IPS-18a (cell line): Measurements from ENCODE around the gene SGMS1.

Source experiments
- H3K27ac ChIP-seq: one replicate; pipeline ENCODE4 v1.5.1; 2013; ENCODE audit warnings: low read length
- H3K27me3 ChIP-seq: one replicate; pipeline ENCODE4 v1.6.1; 2013; ENCODE audit warnings: mild to moderate bottlenecking, low read length; ENCODE audit not compliant: control insufficient read depth, insufficient read depth
- H3K36me3 ChIP-seq: one replicate; pipeline ENCODE4 v1.6.1; 2013; ENCODE audit warnings: low read depth, low read length; ENCODE audit not compliant: control insufficient read depth
- H3K4me1 ChIP-seq: one replicate; pipeline ENCODE4 v1.6.1; 2013; ENCODE audit warnings: low read depth, low read length; ENCODE audit not compliant: control insufficient read depth
- H3K4me3 ChIP-seq: one replicate; pipeline ENCODE4 v1.5.1; 2013; ENCODE audit warnings: low read length
- H3K9ac ChIP-seq: one replicate; pipeline ENCODE4 v1.6.1; 2013; ENCODE audit warnings: mild to moderate bottlenecking, low read length, moderate library complexity
- H3K9me3 ChIP-seq: one replicate; pipeline ENCODE4 v1.6.1; 2013; ENCODE audit warnings: low read depth, low read length; ENCODE audit not compliant: control insufficient read depth

The SGMS1 gene

GRCh38 chr10:50520115-50520514 lies 103.6 kb downstream of the SGMS1 start:
- H3K4me1 ChIP-seq = peaks cover 26% of the 10 kb centered on the region
- no peak overlapping the region for H3K9ac ChIP-seq
- H3K36me3 ChIP-seq = no peaks in the 10 kb centered on the region
- no peaks in the 10 kb centered on the region for H3K9me3 ChIP-seq
- no peak overlapping the region for H3K4me3 ChIP-seq
- no peaks in the 10 kb centered on the region for H3K27me3 ChIP-seq
- H3K27ac ChIP-seq = no peak overlapping the region

DNA sequence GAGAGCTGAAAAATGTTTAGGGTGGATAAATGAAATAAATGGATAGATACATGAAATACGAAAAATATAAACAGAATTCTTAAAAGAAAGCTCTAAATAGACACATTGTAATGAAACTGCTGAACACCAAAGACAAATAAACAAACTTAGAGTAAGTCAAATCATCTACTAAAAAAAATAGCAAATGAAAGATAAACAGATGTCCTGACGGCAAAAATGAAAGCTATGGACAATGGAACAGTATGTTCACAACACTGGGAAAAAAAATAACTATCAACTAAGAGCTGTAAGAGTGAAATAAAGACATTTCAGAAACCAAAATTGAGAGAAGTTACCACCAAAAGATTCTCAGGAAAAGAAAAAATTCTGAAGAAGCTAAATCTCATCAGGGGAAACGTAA lies 106.1 kb downstream of the SGMS1 start:
- Histone ChIP-seq H3K4me3 (no peak overlapping the region), H3K9ac (no peak overlapping the region), H3K4me1 (peaks cover 3% of the 10 kb centered on the region), H3K9me3 (no peaks in the 10 kb centered on the region), H3K27me3 (no peaks in the 10 kb centered on the region), H3K36me3 (no peaks in the 10 kb centered on the region), H3K27ac (no peak overlapping the region)

DNA sequence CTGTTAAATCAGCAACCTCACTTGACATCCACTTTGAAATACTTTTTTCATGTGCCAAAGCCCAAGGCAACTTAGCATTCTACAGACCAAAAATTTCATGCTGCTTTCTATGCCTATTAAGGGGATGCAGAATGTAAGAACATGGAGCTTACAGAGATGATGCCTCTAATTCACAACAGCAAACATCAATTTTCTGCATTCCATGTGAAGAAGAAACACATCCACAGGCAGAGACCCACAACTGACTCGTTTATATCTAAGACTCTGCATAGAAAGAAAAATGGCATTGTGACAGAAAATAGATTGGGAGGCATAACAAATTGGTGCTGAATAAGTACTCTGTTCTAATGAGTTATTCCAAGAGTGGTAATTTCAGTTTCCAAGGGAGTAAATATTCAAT lies 107.6 kb downstream of the SGMS1 start:
- Histone ChIP-seq H3K27ac (no peak overlapping the region), H3K4me1 (no peaks in the 10 kb centered on the region), H3K27me3 (no peaks in the 10 kb centered on the region), H3K9ac (no peak overlapping the region), H3K4me3 (no peak overlapping the region), H3K36me3 (no peaks in the 10 kb centered on the region), H3K9me3 (no peaks in the 10 kb centered on the region)

DNA sequence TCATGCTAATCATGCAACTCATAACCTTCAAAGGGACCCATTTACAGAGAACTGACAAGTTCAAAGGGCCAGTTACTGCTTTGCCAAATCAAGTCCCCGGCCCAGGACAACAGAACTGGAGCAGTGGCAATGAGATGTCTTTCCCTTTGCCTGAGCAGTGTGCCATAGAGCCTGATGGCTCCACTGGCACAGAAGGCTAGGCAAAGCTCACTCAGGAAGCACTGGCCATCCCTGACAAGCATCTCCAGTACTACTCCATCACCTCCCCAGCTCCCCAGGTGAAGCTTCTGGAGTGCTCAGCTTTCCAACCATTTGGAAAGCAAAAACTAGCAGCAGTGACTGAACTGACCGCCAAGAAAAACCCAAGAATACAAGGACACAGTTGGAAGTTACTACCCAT lies 108.3 kb downstream of the SGMS1 start:
- Histone ChIP-seq H3K36me3 (no peaks in the 10 kb centered on the region), H3K27me3 (no peaks in the 10 kb centered on the region), H3K27ac (no peak overlapping the region), H3K9ac (no peak overlapping the region), H3K4me3 (no peak overlapping the region), H3K4me1 (no peaks in the 10 kb centered on the region), H3K9me3 (no peaks in the 10 kb centered on the region)

DNA sequence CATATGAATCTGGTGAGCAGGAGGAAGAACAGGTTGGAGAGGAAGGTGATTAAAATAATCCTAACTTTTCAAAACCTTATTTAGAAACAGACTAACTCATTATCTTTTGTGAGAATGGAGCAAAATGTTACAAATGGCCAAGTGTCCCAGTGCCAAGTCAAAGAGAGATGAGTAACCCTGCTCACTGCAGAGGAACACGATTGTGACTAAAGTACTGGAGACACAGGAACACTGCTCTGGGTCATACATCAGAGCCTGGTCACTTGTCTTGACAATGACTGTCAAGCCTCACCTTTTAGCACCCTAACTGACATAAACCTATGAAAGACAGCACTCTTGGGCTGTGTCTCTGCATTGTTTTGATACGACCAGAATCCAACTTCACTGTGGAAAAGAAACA lies 108.8 kb downstream of the SGMS1 start:
- no peaks in the 10 kb centered on the region for H3K36me3 ChIP-seq
- no peaks in the 10 kb centered on the region for H3K9me3 ChIP-seq
- H3K4me1 ChIP-seq = no peaks in the 10 kb centered on the region
- H3K4me3 ChIP-seq = no peak overlapping the region
- no peaks in the 10 kb centered on the region for H3K27me3 ChIP-seq
- no peak overlapping the region for H3K27ac ChIP-seq
- no peak overlapping the region for H3K9ac ChIP-seq

- Histone ChIP-seq H3K4me1 (no peaks in the 10 kb centered on the region), H3K9ac (no peak overlapping the region), H3K27ac (no peak overlapping the region), H3K36me3 (no peaks in the 10 kb centered on the region), H3K4me3 (no peak overlapping the region), H3K9me3 (no peaks in the 10 kb centered on the region), H3K27me3 (no peaks in the 10 kb centered on the region)
Measured at GRCh38 chr10:50513956-50514355, 109.8 kb downstream of the SGMS1 start.

GRCh38 chr10:50512743-50513416 lies 110.9 kb downstream of the SGMS1 start:
- H3K27ac ChIP-seq = no peak overlapping the region

DNA sequence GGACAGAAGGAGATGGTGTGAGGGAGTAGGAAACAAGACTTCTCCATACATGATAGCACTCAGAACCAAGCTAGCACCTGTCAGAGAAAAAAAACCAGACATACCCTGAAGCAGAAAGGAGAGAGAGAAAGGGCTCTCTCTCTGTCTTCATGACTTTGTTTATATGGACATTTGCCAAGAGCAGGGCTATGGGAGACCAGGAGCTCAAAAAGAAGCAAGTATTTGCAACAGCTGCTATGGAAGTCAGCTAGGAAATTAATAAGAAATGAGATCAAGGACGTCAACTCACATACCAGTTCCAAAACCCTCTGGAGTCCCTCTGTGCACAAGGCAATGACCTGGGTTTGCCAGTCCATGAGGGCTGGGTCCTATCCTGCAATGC lies 111.6 kb downstream of the SGMS1 start:
- Histone ChIP-seq H3K27me3 (no peaks in the 10 kb centered on the region), H3K27ac (no peak overlapping the region), H3K9ac (no peak overlapping the region), H3K36me3 (no peaks in the 10 kb centered on the region), H3K4me3 (no peak overlapping the region), H3K9me3 (no peaks in the 10 kb centered on the region), H3K4me1 (peaks cover 5% of the 10 kb centered on the region)

More at GRCh38 chr10:50512743-50513416, 110.9 kb downstream of the SGMS1 start:
- Histone ChIP-seq H3K27me3 (no peaks in the 10 kb centered on the region), H3K4me1 (peaks cover 1% of the 10 kb centered on the region), H3K4me3 (no peak overlapping the region), H3K36me3 (no peaks in the 10 kb centered on the region), H3K9me3 (no peaks in the 10 kb centered on the region), H3K9ac (no peak overlapping the region)

GRCh38 chr10:50511492-50512213 lies 112.1 kb downstream of the SGMS1 start:
- no peak overlapping the region for H3K27ac ChIP-seq

GRCh38 chr10:50510517-50511473 lies 113.0 kb downstream of the SGMS1 start:
- Histone ChIP-seq H3K9ac (no peak overlapping the region), H3K27me3 (no peaks in the 10 kb centered on the region), H3K4me1 (peaks cover 12% of the 10 kb centered on the region), H3K36me3 (no peaks in the 10 kb centered on the region), H3K27ac (no peak overlapping the region), H3K4me3 (no peak overlapping the region), H3K9me3 (no peaks in the 10 kb centered on the region)

More at GRCh38 chr10:50511492-50512213, 112.1 kb downstream of the SGMS1 start:
- Histone ChIP-seq H3K36me3 (no peaks in the 10 kb centered on the region), H3K4me3 (no peak overlapping the region), H3K9me3 (no peaks in the 10 kb centered on the region), H3K9ac (no peak overlapping the region), H3K4me1 (peaks cover 9% of the 10 kb centered on the region), H3K27me3 (no peaks in the 10 kb centered on the region)

DNA sequence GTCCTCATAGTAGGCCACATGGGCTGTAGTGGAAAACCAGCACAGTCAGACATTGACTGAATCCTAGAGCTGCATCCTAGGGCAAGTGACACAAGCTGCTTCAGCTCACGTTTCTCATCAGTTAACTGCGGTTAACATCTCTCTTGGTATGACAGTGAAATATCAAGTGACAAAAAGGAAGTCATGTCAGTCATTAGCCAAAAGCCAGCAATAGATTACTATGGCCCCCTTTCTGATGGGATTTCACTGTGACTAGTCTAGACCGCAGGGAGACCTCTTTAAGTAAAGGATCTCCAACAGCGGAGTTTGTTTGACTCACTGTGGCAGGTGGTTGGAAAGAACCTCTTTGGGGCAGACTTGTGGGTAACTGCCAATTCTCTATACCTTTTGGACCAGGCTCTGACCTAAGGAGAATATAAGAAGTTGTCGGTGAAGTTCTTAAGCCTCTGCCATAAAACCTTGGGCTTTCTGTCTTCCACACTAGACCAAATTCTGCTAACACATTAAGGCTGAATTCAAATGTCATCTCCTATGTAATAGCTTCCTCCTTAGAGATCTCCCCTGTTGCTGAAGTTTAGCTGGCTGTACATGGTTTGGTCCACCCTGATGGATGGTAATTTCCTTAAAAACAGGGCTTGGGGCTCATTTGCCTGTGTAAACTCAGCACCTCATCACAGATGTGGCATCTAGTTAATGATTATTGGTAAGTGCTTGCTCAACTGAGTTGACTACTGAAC lies 115.3 kb downstream of the SGMS1 start:
- H3K4me1 ChIP-seq = peaks cover 18% of the 10 kb centered on the region
- no peaks in the 10 kb centered on the region for H3K9me3 ChIP-seq
- H3K36me3 ChIP-seq = no peaks in the 10 kb centered on the region
- no peaks in the 10 kb centered on the region for H3K27me3 ChIP-seq
- no peak overlapping the region for H3K4me3 ChIP-seq
- no peak overlapping the region for H3K27ac ChIP-seq
- no peak overlapping the region for H3K9ac ChIP-seq
